Ishikawa (cell line): ENCODE data around the gene DNAH9.

Experiments
- CREB1 ChIP-seq: IDR thresholded peaks from 2 replicates; pipeline ENCODE4 v1.6.1; 2012; ENCODE audit warnings: low read depth
- TCF12 ChIP-seq: IDR thresholded peaks from 2 replicates; pipeline ENCODE4 v1.6.1; 2012; ENCODE audit warnings: low read depth
- TF ChIP-seq, protein P1 (sequence below): IDR thresholded peaks from 2 replicates; pipeline ENCODE4 v1.6.1; 2012

DNA sequence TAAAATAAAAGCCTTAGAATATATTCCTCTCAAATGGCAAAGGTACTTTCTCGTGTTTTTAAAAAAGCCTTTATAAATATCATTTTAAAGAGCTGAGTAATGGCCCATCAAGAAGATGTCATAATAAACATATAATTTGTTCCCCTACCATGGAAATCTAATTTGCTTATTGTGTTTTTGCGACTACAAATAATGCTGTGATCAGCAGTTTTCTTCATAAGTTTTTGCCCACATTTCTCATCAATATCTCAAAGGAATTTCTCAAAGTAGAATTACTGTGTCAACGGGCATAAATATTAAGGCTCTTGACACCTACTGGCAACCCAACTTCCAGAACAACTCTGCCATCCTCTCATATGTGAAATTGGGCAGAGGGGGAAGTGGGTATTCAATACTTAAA is 381.5 kb downstream of the DNAH9 start:
- TF ChIP-seq, protein P1, sequence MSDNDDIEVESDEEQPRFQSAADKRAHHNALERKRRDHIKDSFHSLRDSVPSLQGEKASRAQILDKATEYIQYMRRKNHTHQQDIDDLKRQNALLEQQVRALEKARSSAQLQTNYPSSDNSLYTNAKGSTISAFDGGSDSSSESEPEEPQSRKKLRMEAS = no peak
- TF ChIP-seq TCF12 (no peak), CREB1 (no peak)
